ENCODE data around the gene GRID1.
"Not testable (repeated sequence)": the region's sequence is repeated elsewhere in the genome, so short reads cannot be mapped to it uniquely, and the experiment has no call there.

GRID1 gene

GRCh38 chr10:86055928-86056327, 310.7 kb downstream of the GRID1 start:
- no peak overlapping the region for H3K4me3 ChIP-seq (ENCODE audit: low read depth, low read length)
- DNase-seq (ENCODE audit: low read depth), result no peak

- no peak overlapping the region for H3K4me3 ChIP-seq (ENCODE audit: low read depth, low read length)
- DNase-seq (ENCODE audit: low read depth), result no peak
Measured at GRCh38 chr10:86053675-86054074, 312.9 kb downstream of the GRID1 start.

- no peak for DNase-seq (ENCODE audit: low read depth)
- H3K4me3 ChIP-seq (ENCODE audit: low read depth, low read length), result no peak overlapping the region
Measured at GRCh38 chr10:86051586-86051985, 315.0 kb downstream of the GRID1 start.

- no peak overlapping the region for H3K4me3 ChIP-seq (ENCODE audit: low read depth, low read length)
- no peak for DNase-seq (ENCODE audit: low read depth)
Measured at GRCh38 chr10:86049442-86049841, 317.2 kb downstream of the GRID1 start.

GRCh38 chr10:86048973-86049372, 317.6 kb downstream of the GRID1 start:
- DNase-seq (ENCODE audit: low read depth), result no peak
- H3K4me3 ChIP-seq (ENCODE audit: low read depth, low read length), result no peak overlapping the region

- no peak for DNase-seq (ENCODE audit: low read depth)
- no peak overlapping the region for H3K4me3 ChIP-seq (ENCODE audit: low read depth, low read length)
Measured at GRCh38 chr10:86048571-86048970, 318.0 kb downstream of the GRID1 start.

GRCh38 chr10:86047588-86047987, 319.0 kb downstream of the GRID1 start:
- DNase-seq (ENCODE audit: low read depth), result no peak
- H3K4me3 ChIP-seq (ENCODE audit: low read depth, low read length), result no peak overlapping the region

GRCh38 chr10:86046845-86047460, 319.6 kb downstream of the GRID1 start:
- no peak for DNase-seq (ENCODE audit: low read depth)
- H3K4me3 ChIP-seq (ENCODE audit: low read depth, low read length), result no peak overlapping the region

GRCh38 chr10:86045896-86046295, 320.7 kb downstream of the GRID1 start:
- no peak overlapping the region for H3K4me3 ChIP-seq (ENCODE audit: low read depth, low read length)
- no peak for DNase-seq (ENCODE audit: low read depth)

- no peak for DNase-seq (ENCODE audit: low read depth)
- no peak overlapping the region for H3K4me3 ChIP-seq (ENCODE audit: low read depth, low read length)
Measured at GRCh38 chr10:86044029-86044428, 322.6 kb downstream of the GRID1 start.

- H3K4me3 ChIP-seq (ENCODE audit: low read depth, low read length), result no peak overlapping the region
- no peak for DNase-seq (ENCODE audit: low read depth)
Measured at GRCh38 chr10:86043236-86043635, 323.4 kb downstream of the GRID1 start.

- DNase-seq (ENCODE audit: low read depth), result no peak
- H3K4me3 ChIP-seq (ENCODE audit: low read depth, low read length), result no peak overlapping the region
Measured at GRCh38 chr10:86042161-86042560, 324.4 kb downstream of the GRID1 start.

- no peak overlapping the region for H3K4me3 ChIP-seq (ENCODE audit: low read depth, low read length)
- DNase-seq (ENCODE audit: low read depth), result no peak
Measured at GRCh38 chr10:86041116-86041515, 325.5 kb downstream of the GRID1 start.

- no peak for DNase-seq (ENCODE audit: low read depth)
- no peak overlapping the region for H3K4me3 ChIP-seq (ENCODE audit: low read depth, low read length)
Measured at GRCh38 chr10:86038371-86038770, 328.2 kb downstream of the GRID1 start.

- H3K4me3 ChIP-seq (ENCODE audit: low read depth, low read length), result no peak overlapping the region
- DNase-seq (ENCODE audit: low read depth), result no peak
Measured at GRCh38 chr10:86037096-86037495, 329.5 kb downstream of the GRID1 start.

GRCh38 chr10:86036544-86036831, 330.1 kb downstream of the GRID1 start:
- H3K4me3 ChIP-seq (ENCODE audit: low read depth, low read length), result no peak overlapping the region
- no peak for DNase-seq (ENCODE audit: low read depth)

GRCh38 chr10:86035791-86036543, 330.6 kb downstream of the GRID1 start:
- no peak for DNase-seq (ENCODE audit: low read depth)
- H3K4me3 ChIP-seq (ENCODE audit: low read depth, low read length), result no peak overlapping the region

- no peak for DNase-seq (ENCODE audit: low read depth)
- no peak overlapping the region for H3K4me3 ChIP-seq (ENCODE audit: low read depth, low read length)
Measured at GRCh38 chr10:86034710-86035109, 331.9 kb downstream of the GRID1 start.

- DNase-seq (ENCODE audit: low read depth), result no peak
- no peak overlapping the region for H3K4me3 ChIP-seq (ENCODE audit: low read depth, low read length)
Measured at GRCh38 chr10:86033581-86033980, 333.0 kb downstream of the GRID1 start.

GRCh38 chr10:86032087-86032486, 334.5 kb downstream of the GRID1 start:
- H3K4me3 ChIP-seq (ENCODE audit: low read depth, low read length); DNase-seq (ENCODE audit: low read depth): not testable (repeated sequence)

GRCh38 chr10:86030312-86030711, 336.3 kb downstream of the GRID1 start:
- DNase-seq (ENCODE audit: low read depth), result no peak
- H3K4me3 ChIP-seq (ENCODE audit: low read depth, low read length), result no peak overlapping the region

All from skeletal muscle cell (primary cell).